SKM-1 (cell line): Measurements from ENCODE around the gene HJURP.

Experiments used
- DNase-seq: peaks from one replicate; lab custom pipeline; 2025; ENCODE audit not compliant: unreplicated experiment; lab: John Stamatoyannopoulos, UW

Gene HJURP

DNA sequence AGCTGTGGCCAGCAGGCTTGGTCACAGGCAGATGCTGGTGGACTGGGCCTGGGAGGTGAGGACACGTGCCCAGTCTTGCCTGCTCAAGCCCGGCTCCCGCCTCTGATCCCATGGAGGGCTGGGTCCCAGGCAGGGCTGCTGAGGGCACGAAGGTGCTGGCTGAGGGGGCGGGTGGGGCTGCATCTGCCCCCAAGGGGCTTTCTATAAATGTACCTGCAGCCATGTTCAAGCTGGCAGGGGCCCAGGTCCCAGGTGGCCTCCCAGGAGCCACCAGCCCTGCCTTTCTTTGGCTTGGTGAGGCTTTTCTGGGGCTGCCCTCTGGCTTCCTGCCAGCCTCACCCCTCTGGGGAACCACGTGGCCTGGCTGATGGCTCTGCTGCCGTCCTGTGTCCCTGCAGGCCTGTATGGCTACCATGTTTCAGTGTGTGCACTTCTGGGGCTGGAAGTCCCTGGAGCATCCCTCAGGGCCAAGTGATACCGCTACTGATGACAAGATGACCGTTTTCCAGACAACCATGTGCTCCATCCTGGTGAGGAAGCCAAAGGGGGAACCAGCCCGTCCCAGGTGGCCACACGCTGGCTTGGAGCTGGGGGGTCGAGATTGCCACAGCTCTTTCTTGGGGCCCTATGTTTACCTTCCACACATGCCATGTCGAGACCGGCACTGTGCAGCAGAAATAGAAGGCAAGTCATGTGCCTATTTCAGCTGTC lies 23.2 kb downstream of the HJURP start:
- no peak for DNase-seq

DNA sequence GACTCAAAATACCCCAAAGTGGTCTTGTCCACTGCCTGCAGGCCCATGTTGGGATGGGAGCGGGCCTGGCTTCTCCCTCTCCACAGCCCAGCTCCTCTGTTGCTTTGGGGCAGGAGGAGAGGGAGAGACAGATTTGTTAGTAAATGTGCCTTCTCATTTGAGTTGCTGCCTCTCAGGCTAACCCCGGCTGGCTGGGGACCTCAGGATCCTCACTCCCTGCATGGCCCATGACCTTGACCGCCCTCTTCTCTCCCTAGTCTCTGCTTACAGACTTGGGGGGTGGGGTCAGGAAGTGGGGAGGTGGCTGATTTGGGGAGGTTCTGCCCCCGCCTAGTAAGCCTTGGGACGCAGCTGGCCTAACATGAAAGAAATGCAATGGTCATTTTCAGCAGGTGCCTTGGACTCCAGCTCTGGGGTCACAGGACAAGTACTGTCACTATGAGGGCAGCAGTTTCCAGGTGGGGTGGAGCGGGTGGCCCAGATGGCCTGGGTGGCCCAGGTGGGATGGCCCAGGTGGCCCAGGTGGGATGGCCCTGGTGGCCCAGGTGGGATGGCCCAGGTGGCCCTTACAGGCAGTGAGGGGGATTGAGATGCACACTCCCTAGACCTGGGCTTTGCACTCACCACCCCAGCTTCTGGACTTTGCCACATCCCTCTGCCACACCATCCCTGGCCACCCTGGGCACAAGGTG lies 24.1 kb downstream of the HJURP start:
- DNase-seq, result no peak

DNA sequence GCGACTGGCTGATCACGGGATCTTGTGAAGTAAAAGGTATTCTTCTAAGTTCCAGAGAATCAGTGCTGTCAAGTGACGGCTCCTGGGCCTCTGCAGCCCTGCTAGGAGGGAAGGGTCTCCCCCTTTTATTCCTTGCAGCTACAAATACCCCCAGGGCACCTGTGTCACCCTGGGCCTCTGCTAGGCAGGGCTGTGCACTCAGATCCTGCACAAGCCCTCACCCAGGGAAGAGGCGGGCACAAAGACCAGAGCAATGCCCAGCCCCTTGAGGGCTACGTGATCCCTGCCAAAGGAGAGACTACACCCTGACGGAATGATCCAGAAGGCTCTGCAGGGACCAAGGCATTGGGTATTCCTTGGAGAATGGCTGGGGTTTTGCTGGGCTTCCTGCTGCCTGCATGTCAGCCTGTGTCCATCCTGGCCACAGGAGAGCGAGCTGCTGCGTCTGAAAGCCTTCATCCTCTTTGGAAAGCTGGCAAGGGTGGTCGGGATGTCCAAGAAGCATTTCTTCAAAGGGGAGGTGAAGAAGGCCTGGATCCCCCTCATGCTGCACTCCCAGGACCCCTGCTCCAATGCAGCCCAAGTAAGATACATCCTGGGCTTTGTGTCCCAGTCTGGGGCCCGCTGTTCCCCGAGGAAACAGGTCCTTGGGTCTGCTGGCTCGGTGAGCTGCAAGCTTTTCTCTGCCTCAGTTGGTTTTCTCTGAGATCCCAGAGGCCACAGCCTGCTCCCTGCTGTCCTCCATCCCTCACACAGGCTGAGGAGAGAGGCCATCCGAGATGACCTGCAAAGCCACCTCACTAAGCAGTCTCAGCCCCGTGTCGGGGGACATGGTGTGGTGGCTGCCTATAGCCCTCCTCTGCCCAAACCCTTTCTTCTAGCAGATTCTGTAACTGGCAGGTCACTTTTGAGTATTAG lies 24.9 kb downstream of the HJURP start:
- DNase-seq, result no peak

- DNase-seq, result no peak
Observed at GRCh38 chr2:233828546-233829192, 25.7 kb downstream of the HJURP start.

DNA sequence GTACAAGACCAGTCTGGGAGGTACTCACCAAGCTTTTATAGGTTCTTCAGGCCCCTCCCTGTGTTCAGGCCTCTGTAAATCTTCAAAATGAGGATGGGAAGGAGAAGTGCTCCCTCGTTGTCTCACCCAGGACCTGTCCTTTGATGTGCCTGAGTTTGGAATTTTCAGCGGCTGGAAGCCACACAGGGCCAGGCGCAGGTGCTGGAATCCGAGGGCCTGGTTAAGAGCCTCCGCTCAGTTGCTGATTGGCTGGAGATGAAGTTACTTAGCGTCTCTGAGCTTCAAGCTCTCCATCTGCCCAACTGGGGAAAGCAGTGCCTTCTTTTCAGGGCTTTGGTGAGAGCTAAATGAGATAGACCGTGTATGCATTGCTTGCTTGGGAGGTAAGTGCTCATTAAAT lies 30.0 kb downstream of the HJURP start:
- DNase-seq, result no peak

- DNase-seq, result no peak
Observed at GRCh38 chr2:233823731-233824121, 30.6 kb downstream of the HJURP start.

DNA sequence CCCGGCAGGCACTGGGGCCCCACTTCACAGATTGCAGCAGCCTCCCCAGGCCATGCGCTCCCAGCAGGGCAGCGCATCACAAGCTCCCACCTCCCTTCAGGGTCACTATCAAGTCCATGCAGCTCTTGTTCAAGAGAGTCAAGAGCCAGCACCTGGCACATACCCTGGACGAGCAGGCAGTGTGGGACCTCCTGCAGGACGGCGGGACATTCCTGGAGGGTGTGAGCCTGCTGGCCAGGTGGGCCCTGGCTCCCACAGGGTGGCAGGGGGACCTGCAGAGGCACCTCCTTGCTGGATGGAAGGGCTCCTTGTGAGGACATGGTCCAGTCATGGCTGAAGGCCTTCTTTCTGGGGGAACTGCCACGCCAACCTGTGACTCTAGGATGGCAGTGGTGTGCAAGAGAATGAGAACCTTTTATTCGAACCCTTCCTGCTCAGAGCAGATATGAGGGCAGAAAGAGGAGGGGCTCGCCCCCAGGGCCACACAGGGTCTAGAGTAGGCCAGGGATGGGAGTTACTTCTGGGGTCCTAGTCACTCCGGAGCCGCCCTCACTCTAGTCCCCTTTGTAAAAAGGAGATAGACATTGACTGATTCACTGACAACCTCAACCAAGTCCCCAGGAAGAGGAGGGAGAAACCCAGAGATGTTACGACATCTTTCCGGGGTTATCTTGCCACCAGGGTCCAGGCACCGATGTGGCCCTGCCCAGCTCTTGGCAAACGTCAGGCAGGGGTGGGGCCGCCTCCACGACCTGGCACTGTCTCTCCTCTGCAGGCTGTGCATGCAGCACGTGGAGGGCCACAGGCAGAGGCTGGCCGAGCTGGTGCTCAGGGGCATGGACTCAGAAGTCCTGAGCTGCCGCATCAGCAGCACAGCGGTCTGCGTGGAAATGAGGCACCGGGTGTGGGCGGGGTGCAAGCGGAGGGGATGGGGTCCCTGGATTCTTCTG lies 31.3 kb downstream of the HJURP start:
- DNase-seq, result peak; percentile 5

GRCh38 chr2:233822101-233822771 lies 32.1 kb downstream of the HJURP start:
- DNase-seq, result no peak

DNA sequence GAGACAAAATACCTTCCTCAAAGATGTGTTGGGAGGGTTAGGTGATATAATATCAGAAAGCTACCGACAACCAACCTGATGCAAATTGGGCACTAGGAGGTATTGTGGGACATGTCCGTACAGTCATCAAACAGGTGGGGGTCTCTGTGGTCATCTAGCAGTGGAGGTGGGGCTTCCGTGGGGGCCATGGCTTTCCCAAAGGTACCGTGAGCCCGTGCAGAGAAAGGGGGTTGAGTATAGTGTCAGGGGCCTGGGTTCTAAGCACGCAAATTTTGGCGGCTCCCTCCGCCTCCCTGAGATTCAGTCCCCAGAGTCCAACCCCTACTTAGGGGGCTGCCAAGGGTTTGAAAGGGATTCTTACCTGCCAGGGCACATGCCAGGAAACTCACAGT lies 32.6 kb downstream of the HJURP start:
- DNase-seq, result no peak

DNA sequence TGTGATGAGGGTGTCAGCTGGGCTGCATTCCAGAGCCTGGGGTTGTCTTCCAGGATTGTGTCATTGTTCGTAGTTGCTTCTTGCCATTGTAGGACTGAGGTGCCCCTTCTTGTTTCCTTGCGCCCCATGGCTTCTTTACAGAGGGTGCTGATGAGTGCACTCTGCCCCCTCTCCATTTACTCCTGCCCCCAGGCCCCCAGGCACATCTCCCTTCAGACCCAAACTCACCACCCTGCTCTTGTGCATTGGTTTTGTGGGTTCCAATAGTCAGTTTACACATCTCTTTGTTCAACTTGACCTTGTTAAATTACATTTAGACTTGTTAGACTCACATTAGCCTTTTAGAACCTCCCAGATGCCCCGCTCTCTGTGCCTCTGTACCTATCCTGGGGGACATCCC lies 33.1 kb downstream of the HJURP start:
- DNase-seq, result no peak

DNA sequence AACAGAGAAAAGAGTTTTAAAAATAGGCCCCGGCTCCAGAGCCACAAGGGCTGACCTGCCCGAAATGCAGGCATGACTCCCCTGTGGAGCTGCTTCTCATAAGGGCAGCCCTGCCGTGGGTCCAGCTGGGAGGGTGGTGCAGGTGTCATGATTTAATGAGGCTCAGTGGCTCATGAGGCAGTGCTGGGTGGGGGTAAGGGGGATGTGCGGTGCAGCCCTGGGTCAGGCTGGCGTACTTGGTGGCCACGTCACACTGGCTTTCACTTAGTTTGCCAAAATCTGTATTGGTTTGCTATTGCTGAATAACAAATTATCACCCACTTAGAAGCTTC lies 33.6 kb downstream of the HJURP start:
- no peak for DNase-seq

- DNase-seq, result no peak
Observed at GRCh38 chr2:233819884-233820773, 34.2 kb downstream of the HJURP start.

DNA sequence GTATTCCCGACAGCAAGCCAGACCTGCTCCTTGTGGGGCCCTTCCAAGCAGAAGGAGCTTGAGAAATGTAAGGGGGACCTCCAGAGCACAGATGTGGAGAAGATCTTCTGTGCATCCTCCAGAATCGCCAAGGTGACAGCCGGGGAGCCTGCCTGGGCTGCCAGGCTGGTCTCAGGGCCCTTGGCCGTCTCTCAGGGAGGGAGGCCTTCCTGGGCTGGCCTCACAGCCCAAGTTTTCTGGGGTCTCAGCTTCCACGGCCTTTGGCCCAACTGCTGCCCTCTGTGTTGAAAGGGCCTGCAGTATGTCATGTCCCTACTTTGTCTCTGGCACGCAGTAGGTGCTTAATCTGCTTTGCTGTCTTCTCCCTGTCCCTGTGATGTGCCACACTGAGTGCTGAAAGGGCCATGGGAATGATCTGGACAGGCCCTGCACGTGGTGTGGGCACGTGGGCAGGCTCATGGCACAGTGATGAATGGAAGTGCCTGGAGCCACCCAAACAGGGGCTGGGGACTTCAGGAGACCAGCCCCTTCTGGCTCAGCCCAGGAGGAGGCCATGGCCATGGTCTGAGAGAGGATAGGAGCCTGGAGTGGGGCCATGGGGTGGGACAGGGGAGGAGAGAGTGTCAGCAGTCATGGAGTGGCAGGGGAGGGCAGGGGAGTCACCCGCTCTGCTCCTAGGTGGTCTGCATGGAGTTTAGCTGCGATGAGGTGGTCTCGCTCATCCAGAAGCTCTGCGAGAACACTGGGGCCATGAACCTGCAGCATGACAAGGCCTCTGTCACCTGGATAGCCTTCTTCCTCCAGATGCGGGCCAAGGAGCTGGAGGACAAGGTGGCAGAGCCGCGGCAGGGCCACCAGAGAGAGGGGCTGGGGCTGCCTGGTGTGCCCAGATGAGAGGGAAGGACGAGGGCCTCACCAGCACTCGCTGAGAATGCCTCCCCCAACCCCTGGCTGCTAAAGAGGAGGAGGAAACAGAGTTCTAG lies 35.4 kb downstream of the HJURP start:
- DNase-seq, result no peak

DNA sequence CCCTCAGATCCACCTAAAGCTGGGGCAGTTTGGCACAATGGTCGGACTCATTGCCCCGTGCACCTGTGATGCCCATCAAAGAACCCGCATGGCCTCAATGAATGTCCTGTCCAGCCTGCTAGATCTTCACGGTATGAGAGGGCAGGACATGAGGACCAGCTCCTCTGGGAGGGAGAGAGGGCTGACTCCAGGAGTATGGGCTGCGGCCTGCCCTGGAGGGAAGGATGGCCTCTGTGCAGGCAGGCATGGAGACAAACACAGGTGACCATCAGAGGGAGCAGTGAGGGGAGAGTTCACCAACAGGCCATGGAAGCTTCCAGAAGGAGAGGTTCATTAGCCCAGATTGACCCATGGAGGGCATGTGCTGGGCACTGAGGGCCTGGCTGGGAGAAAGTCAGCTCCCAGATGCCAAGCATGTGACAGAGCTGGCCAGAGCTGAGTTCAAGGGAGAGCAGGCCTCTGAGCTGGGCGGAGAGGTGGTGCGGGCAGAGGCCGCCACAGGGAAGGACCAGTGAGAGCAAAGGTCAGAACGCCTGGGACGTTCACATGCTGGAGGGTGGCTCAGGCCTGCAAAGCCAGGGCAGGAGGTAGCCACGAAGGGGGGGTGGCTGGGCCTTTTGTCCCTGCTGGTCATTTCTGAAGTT lies 36.2 kb downstream of the HJURP start:
- DNase-seq, result no peak

- no peak for DNase-seq
Observed at GRCh38 chr2:233817361-233817911, 36.9 kb downstream of the HJURP start.

- DNase-seq, result no peak
Observed at GRCh38 chr2:233816771-233817170, 37.6 kb downstream of the HJURP start.

DNA sequence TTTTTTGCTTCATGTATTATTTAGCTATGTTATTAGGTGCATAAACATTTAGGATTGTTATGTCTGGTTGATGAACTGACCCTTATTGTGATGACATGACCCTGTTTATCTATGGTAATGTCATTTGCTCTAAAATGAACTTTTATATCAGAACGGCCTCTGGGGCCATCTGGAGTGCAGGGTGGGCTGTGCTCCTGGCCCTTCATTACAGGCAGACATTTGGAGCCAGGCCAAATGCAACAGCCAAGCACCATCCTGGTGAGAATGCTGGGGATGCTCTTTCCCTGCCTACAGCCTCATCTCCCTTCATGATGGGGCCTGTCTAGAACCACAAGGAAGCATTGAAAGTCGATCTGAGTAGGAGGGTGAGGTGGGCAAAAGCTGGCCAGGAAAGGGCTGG lies 38.0 kb downstream of the HJURP start:
- DNase-seq, result no peak
